HG02973 (cell line): ENCODE data around the gene TMED6.
"Not testable (repeated sequence)": the region's sequence is repeated elsewhere in the genome, so short reads cannot be mapped to it uniquely, and the experiment has no call there.

Experiments used
- ATAC-seq: cut with Tn5 transposase; IDR thresholded peaks from one replicate; pipeline ENCODE4 v1.9.1; 2021; ENCODE audit warnings: moderate library complexity; ENCODE audit not compliant: unreplicated experiment

The TMED6 gene

GRCh38 chr16:69306031-69306430, 45.6 kb downstream of the TMED6 start:
- ATAC-seq: no peak

GRCh38 chr16:69302301-69302700, 49.3 kb downstream of the TMED6 start:
- ATAC-seq: no peak

GRCh38 chr16:69301861-69302260, 49.7 kb downstream of the TMED6 start:
- no peak for ATAC-seq

GRCh38 chr16:69301187-69301586, 50.4 kb downstream of the TMED6 start:
- no peak for ATAC-seq

- no peak for ATAC-seq
These were observed 53.3 kb downstream of the TMED6 start for GRCh38 chr16:69298261-69298660.

- ATAC-seq: not testable (repeated sequence)
These were observed 54.8 kb downstream of the TMED6 start for GRCh38 chr16:69296771-69297170.

GRCh38 chr16:69294051-69294450, 57.5 kb downstream of the TMED6 start:
- ATAC-seq: no peak

GRCh38 chr16:69293401-69293800, 58.2 kb downstream of the TMED6 start:
- no peak for ATAC-seq
